HG03097 (cell line): ENCODE measurements around the gene CHD6.
A peak's percentile ranks its signal among the peaks of the same experiment; 100 is the strongest.

Source experiments
- ATAC-seq: cut with Tn5 transposase; IDR thresholded peaks from one replicate; pipeline ENCODE4 v1.9.1; 2021; ENCODE audit not compliant: unreplicated experiment, low FRiP score

Gene CHD6, protein sequence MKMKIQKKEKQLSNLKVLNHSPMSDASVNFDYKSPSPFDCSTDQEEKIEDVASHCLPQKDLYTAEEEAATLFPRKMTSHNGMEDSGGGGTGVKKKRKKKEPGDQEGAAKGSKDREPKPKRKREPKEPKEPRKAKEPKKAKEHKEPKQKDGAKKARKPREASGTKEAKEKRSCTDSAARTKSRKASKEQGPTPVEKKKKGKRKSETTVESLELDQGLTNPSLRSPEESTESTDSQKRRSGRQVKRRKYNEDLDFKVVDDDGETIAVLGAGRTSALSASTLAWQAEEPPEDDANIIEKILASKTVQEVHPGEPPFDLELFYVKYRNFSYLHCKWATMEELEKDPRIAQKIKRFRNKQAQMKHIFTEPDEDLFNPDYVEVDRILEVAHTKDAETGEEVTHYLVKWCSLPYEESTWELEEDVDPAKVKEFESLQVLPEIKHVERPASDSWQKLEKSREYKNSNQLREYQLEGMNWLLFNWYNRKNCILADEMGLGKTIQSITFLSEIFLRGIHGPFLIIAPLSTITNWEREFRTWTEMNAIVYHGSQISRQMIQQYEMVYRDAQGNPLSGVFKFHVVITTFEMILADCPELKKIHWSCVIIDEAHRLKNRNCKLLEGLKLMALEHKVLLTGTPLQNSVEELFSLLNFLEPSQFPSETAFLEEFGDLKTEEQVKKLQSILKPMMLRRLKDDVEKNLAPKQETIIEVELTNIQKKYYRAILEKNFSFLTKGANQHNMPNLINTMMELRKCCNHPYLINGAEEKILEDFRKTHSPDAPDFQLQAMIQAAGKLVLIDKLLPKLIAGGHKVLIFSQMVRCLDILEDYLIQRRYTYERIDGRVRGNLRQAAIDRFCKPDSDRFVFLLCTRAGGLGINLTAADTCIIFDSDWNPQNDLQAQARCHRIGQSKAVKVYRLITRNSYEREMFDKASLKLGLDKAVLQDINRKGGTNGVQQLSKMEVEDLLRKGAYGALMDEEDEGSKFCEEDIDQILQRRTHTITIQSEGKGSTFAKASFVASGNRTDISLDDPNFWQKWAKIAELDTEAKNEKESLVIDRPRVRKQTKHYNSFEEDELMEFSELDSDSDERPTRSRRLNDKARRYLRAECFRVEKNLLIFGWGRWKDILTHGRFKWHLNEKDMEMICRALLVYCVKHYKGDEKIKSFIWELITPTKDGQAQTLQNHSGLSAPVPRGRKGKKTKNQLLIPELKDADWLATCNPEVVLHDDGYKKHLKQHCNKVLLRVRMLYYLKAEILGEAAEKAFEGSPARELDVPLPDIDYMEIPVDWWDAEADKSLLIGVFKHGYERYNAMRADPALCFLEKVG (N-terminal part only)

GRCh38 chr20:41617902-41618806, at the start of gene CHD6:
CHD6 (minus strand) TSS chr20:41618377; CDS start chr20:41551337, 67,040 bp downstream.
- peak; percentile 97 for ATAC-seq

GRCh38 chr20:41664584-41664983, 46.4 kb upstream of the CHD6 start:
- ATAC-seq: no peak

GRCh38 chr20:41657655-41658054, 39.5 kb upstream of the CHD6 start:
- no peak for ATAC-seq

- no peak for ATAC-seq
Measured at GRCh38 chr20:41655962-41656618, 37.9 kb upstream of the CHD6 start.

GRCh38 chr20:41654884-41655283, 36.7 kb upstream of the CHD6 start:
- ATAC-seq: no peak

DNA sequence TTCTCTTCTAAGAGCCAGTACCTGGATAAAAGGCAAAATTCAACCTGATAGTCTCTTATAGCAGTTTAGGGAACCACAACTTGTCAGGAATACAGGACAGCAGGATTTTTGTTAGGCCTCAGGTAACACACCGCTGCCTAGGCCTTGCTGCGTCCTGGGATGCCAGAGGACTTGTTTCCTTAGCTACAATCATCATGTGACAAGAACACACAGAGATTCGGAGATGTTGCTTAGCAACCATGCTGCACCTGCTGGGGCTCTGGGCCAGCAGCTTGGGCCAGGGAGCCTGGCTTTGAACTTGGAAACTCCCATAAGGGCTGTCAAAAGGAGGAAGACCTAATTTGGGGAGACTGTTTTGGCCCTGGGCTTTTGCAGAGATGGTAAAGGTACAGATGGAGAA, 36.1 kb upstream of the CHD6 start:
- ATAC-seq: no peak

DNA sequence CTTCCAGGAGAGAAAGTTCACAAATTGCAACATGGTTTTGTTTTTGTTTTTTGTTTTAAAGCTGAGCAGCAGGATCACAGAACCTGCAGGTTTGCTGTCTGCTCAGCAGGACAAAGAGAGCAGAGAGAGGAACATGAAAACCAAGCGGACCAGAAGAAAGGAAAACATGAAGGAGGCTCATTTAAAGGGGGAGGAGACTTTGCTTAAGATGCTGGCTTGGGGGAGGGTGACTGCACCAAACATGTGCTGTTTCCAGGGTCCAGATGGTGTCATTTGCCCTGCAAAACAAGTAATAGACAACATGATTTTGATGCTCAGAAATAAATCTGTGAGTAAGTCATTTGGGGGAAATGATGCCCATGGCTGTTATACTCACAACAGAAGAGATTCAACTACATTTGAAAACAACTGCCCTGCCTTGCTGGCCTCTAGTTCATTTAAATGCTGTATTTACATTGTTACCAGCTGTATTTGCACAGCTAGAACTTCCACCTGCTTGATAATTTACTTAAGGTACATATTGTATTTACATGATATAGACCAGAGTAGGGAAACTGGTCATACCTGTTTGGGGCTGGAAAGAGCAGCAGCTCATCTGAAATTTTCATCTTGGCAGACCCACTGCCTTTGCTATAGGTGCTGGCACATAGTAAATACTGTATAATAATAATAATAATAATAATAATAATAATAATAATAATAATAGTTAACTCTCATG, 32.2 kb upstream of the CHD6 start:
- no peak for ATAC-seq

GRCh38 chr20:41649489-41649888, 31.3 kb upstream of the CHD6 start:
- ATAC-seq: no peak

DNA sequence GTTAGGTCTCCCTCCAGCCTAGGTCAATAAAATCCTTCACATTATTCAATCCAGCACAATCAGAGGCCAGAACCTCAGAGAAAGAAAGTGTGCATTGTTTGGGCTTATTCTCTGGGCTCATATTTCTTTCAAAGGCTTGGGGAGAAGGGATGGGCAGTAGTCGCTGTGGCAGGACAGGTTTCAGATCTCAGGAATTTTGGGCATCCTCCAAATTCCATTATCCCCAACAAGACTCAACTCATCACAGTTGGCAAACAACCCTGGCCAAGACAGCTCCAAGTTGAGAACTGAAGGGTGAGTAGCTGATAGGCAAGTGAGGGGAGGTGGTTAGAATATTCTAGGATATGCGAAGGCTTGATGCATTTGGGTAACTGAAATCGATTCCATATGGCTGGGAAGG, 27.2 kb upstream of the CHD6 start:
- no peak for ATAC-seq

DNA sequence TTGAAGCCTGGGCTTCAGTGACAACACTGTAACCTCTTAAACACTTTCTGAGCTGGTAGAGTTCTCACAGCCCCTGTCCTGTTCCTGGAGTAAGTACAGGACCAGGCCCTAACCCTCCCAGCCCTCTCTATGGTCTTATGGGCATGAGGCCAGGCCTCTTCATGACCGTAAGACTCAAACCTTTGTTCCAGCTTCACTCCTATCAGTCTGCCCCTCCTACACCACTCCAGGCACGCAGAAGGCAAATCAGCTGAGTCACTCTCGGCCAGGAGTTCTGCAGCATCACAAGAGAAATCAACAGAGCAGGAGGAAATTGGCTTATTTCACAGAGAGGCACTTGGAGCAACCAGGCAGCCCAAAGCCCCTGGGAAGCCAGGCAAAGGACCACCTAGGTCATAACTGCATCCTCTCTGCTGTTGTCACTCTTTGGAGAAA, 25.3 kb upstream of the CHD6 start:
- ATAC-seq: no peak

- no peak for ATAC-seq
Measured at GRCh38 chr20:41639630-41640029, 21.5 kb upstream of the CHD6 start.

GRCh38 chr20:41638456-41638855, 20.3 kb upstream of the CHD6 start:
- no peak for ATAC-seq

GRCh38 chr20:41635158-41635557, 17.0 kb upstream of the CHD6 start:
- no peak for ATAC-seq

DNA sequence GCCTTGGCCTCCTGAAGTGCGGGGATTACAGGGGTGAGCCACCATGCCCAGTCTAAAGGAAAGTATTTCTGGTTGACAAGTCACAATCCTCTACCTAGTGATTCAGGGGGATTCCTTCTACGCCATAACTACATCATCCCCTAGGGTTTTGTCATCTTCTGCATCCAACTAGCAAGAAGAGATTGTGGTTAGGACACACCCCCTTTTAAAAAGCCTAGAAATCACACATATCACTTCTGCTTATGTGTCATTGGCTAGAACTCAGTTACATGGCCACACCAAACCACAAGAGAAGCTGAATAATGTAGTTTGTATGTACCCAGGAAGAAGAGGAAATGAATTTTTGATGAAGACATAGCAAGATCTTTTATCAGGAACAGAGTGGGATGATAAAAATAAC, 14.7 kb upstream of the CHD6 start:
- no peak for ATAC-seq

DNA sequence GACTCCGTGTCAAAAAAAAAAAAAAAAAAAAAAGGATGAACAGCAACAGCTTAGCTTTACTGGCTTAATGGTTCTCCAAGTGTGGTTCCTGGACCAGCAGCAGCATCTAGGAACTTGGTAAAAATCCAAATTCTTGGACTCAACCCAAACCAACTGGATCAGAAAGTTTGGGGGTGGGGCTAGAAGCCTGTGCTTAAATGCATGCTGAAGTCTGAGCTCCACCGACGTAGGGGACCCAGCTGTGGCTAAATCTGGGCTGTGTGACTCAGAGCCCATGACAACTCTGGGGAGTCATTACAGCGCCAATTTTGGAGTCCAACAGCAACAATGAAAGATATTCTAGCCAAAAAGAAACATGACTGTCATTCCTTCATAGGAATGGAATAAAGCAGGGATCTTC, 13.6 kb upstream of the CHD6 start:
- no peak for ATAC-seq

GRCh38 chr20:41630846-41631245, 12.7 kb upstream of the CHD6 start:
- no peak for ATAC-seq

- ATAC-seq: no peak
Measured at GRCh38 chr20:41627611-41628244, 9.6 kb upstream of the CHD6 start.

DNA sequence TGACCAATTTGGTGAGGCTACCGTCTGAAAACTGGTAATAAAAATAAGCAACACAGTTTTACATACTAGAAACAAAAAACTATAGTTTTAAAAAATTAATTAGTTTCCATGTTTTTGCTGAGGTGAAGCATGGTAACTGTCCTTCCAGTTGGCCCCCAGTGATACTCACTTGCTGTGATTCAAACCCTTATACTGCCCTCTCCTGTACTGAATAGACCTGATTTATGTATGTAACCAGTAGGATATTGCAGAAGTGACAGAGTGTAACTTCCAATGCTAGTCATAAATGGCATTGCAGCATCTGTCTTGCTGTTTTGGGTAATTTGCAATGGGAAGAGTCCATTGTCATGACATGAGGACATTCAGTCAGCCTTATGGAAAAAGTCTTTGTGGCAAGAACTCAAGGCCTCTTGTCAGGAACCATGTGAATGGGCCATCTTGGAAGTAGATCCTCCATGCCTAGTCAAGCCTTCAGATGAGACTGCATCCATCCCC, 8.9 kb upstream of the CHD6 start:
- no peak for ATAC-seq
